HCT116 (cell line): Measurements from ENCODE around the gene HIVEP3. TPM values are rescaled to one million over a fixed set of nuclear protein-coding genes. Genes with fewer than 3 reads are reported as not detected.

Experiments
- ATAC-seq: fragments of 200-7000 bp; cut with Tn5 transposase; 2 replicates; pipeline ENCODE4 v1.9.1; 2020; ENCODE audit warnings: mild to moderate bottlenecking, moderate library complexity
- BruUV-seq: library from RNA; stranded (reverse); fragments of 400-500 nt; replicated peaks from 2 replicates; lab custom pipeline; 2021; lab: Mats Ljungman, UMichigan
- CTCF ChIA-PET: fragments of 300-600 bp; sonication (Branson Sonifier 250); formaldehyde crosslinking; loops from one replicate; lab custom pipeline; 2021; ENCODE audit warnings: antibody characterized with exemption; lab: Charles Lee
- POLR2A ChIA-PET: fragments of 300-600, 350-600 bp; sonication (Branson Sonifier 250); formaldehyde crosslinking; loops from one replicate; lab custom pipeline; 2021; ENCODE audit warnings: antibody characterized with exemption; lab: Charles Lee
- RAD21 ChIA-PET, 2 experiments: fragments of 300-600 bp; sonication (Branson Sonifier 250); formaldehyde crosslinking; loops; one replicate each; lab custom pipeline; 2023; ENCODE audit warnings: low total read pairs in 2 of 2; ENCODE audit not compliant: uncharacterized antibody in 2 of 2, unreplicated experiment in 2 of 2, low non-redundant PET in 1 of 2; lab: Charles Lee
- DNase-seq: peaks from one replicate; pipeline ENCODE4 v3.0.0-alpha.2; 2010; ENCODE audit warnings: low read depth, low spot score
- H2AFZ ChIP-seq: fragments of 200-600 bp; shearing (Covaris generic), sonication (generic); 2 replicates; pipeline ENCODE4 v1.6.1; 2017; ENCODE audit warnings: low read depth, mixed run types, mixed read lengths, antibody characterized with exemption, low read length; ENCODE audit not compliant: poor library complexity, severe bottlenecking
- H3K27ac ChIP-seq: 2 replicates; pipeline ENCODE4 v1.5.1; 2012; ENCODE audit warnings: low read depth, low read length
- H3K27me3 ChIP-seq: fragments of 200-600 bp; sonication (generic); 2 replicates; pipeline ENCODE4 v1.6.1; 2016; ENCODE audit warnings: mixed run types, low read length, mixed read lengths; ENCODE audit not compliant: insufficient read depth
- H3K36me3 ChIP-seq, 2 experiments: fragments of 200-500 bp in 1 of 2; fragments of 200-600 bp in 1 of 2; sonication (Bioruptor generic) in 1 of 2; sonication (generic) in 1 of 2; 2 replicates each; pipeline versions ENCODE4 v1.5.1 to v1.6.1; 2014 to 2016; ENCODE audit warnings: low read length in 2 of 2, inconsistent platforms in 1 of 2, mixed read lengths in 1 of 2, mixed run types in 1 of 2; ENCODE audit not compliant: insufficient read depth in 2 of 2, control insufficient read depth in 1 of 2
- H3K4me1 ChIP-seq, 2 experiments: fragments of 200-600 bp in 1 of 2; sonication (generic) in 1 of 2; 2 replicates each; pipeline versions ENCODE4 v1.5.1 to v1.6.1; 2012 to 2017; ENCODE audit warnings: low read length in 2 of 2, inconsistent platforms in 1 of 2, mild to moderate bottlenecking in 1 of 2, mixed read lengths in 1 of 2, mixed run types in 1 of 2, moderate library complexity in 1 of 2; ENCODE audit not compliant: insufficient read depth in 2 of 2, control insufficient read depth in 1 of 2
- H3K4me2 ChIP-seq: fragments of 200-600 bp; sonication (generic); 2 replicates; pipeline ENCODE4 v1.6.1; 2017; ENCODE audit warnings: mixed run types, low read length, mixed read lengths
- H3K4me3 ChIP-seq, 2 experiments: fragments of 200-600 bp in 1 of 2; sonication (generic) in 1 of 2; replicated peaks in 1 of 2; 2 replicates each; pipeline ENCODE4 v1.5.1; 2011 to 2016; ENCODE audit warnings: low read length in 2 of 2, control low read depth in 1 of 2, low read depth in 1 of 2, mild to moderate bottlenecking in 1 of 2, mixed read lengths in 1 of 2, mixed run types in 1 of 2
- H3K79me2 ChIP-seq: fragments of 200-600 bp; sonication (generic); 2 replicates; pipeline ENCODE4 v1.6.1; 2017; ENCODE audit warnings: mild to moderate bottlenecking, mixed run types, low read length, moderate library complexity, mixed read lengths; ENCODE audit not compliant: insufficient read depth
- H3K9ac ChIP-seq: fragments of 200-600 bp; sonication (generic); 2 replicates; pipeline ENCODE4 v1.6.1; 2016; ENCODE audit warnings: low read length, mixed read lengths
- H3K9me2 ChIP-seq: fragments of 200-600 bp; sonication (generic), shearing (Covaris generic); 2 replicates; pipeline ENCODE4 v1.6.1; 2017; ENCODE audit warnings: mixed run types, mild to moderate bottlenecking, moderate library complexity; ENCODE audit not compliant: insufficient read depth
- H3K9me3 ChIP-seq, 2 experiments: fragments of 200-500 bp in 1 of 2; fragments of 200-600 bp in 1 of 2; sonication (Bioruptor generic) in 1 of 2; sonication (generic) in 1 of 2; 2 replicates each; pipeline ENCODE4 v1.6.1; 2014 to 2017; ENCODE audit warnings: low read length in 2 of 2, mixed read lengths in 2 of 2, inconsistent platforms in 1 of 2, low read depth in 1 of 2, mild to moderate bottlenecking in 1 of 2, mixed run types in 1 of 2, moderate library complexity in 1 of 2; ENCODE audit not compliant: control insufficient read depth in 1 of 2, insufficient read depth in 1 of 2
- H4K20me1 ChIP-seq: fragments of 200-600 bp; sonication (generic), shearing (Covaris generic); 2 replicates; pipeline ENCODE4 v1.6.1; 2017; ENCODE audit warnings: mixed run types, mild to moderate bottlenecking, moderate library complexity; ENCODE audit not compliant: insufficient read depth
- CBX3 ChIP-seq: IDR thresholded peaks from 2 replicates; pipeline ENCODE4 v1.6.1; 2012; ENCODE audit warnings: low read depth
- CEBPB ChIP-seq: IDR thresholded peaks from 2 replicates; pipeline ENCODE4 v1.6.1; 2012; ENCODE audit warnings: low read depth
- EGR1 ChIP-seq: IDR thresholded peaks from 2 replicates; pipeline ENCODE4 v1.6.1; 2012; ENCODE audit warnings: low read depth
- EZH2 ChIP-seq: fragments of 200-600 bp; sonication (generic); IDR thresholded peaks from 2 replicates; pipeline ENCODE4 v1.6.1; 2017; ENCODE audit warnings: antibody characterized with exemption, mixed run types
- EZH2phosphoT487 ChIP-seq: fragments of 200-600 bp; IDR thresholded peaks from 2 replicates; pipeline ENCODE4 v1.6.1; 2018; ENCODE audit warnings: antibody characterized with exemption, borderline replicate concordance
- POLR2A ChIP-seq: IDR thresholded peaks from 2 replicates; pipeline ENCODE4 v1.7.0; 2011; ENCODE audit warnings: borderline replicate concordance; ENCODE audit not compliant: insufficient read depth, insufficient read length; ENCODE audit errors: extremely low read depth
- RAD21 ChIP-seq: IDR thresholded peaks from 2 replicates; pipeline ENCODE4 v1.6.1; 2012; ENCODE audit warnings: low read depth, mild to moderate bottlenecking
- SIN3A ChIP-seq: IDR thresholded peaks from 2 replicates; pipeline ENCODE4 v1.6.1; 2012; ENCODE audit warnings: low read depth
- ZBTB33 ChIP-seq: IDR thresholded peaks from 2 replicates; pipeline ENCODE4 v1.6.1; 2011; ENCODE audit warnings: mild to moderate bottlenecking, low read length, moderate library complexity; ENCODE audit not compliant: insufficient replicate concordance; ENCODE audit errors: extremely low read depth
- ZFX ChIP-seq: fragments of 450-650 bp; IDR thresholded peaks from 2 replicates; pipeline ENCODE4 v1.6.1; 2017
- intact Hi-C: fragments of 100-400 bp; cut with micrococcal nuclease; formaldehyde crosslinking; loops from 2 replicates; pipeline ENCODE4 v1.10.0; 2022
- total RNA-seq: library from RNA; stranded (reverse); gene quantifications from one replicate; pipeline ENCODE4 v1.2.1, GENCODE V29; 2021; ENCODE audit not compliant: unreplicated experiment
- TF ChIP-seq, protein P1 (sequence below): IDR thresholded peaks from 2 replicates; pipeline ENCODE4 v1.6.1; 2012

The HIVEP3 gene
- total RNA-seq, 1 experiment from 2014 or later: 7.1 TPM

DNA sequence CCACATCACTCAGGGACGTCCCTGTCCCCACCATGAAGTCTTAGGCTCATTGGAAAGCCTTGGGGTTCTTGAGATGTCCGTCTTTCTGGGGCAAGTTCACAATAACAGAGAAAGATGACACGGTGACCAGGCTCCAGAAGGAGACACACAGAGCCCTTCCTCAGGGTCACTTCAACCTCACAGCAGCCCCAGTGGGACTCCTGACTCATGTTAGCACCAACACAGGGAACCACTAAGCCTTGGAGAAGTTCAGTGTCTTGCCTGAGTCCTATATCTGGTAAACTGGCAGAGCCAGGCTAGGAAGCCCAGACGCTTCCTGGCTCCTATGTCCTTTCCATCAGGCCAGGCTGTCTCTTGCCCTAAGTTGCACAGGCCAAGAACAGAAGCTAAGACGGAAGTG is 199.1 kb downstream of the HIVEP3 start (continued):
- TF ChIP-seq CEBPB (no peak), EZH2 (no peak), EGR1 (no peak), CBX3 (no peak), POLR2A (no peak), ZFX (no peak), RAD21 (no peak)
- TF ChIP-seq, protein P1, sequence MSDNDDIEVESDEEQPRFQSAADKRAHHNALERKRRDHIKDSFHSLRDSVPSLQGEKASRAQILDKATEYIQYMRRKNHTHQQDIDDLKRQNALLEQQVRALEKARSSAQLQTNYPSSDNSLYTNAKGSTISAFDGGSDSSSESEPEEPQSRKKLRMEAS: no peak
- TF ChIP-seq, all 23 proteins: peak for 0

DNA sequence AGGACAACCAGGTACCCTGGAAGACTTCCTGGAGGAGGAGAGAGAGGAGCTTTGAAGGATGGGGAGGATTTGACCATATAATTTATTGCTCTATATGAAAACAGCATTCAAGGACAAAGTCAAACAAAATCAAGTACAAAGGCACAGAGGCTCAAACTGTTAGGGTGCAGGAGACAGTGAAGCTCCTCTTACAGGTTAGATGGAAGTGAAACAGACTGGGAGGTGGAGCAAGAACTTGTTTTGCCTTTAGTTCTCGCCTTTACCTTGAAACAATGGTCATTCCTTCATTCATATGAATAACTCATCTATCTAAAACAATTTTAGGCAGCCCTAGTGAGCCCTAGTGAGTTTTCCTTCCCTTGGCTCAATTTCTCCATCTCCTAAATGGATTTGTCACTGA is 199.6 kb downstream of the HIVEP3 start:
- CTCF ChIA-PET: no interaction called here
- Histone ChIP-seq H3K27me3 (peaks cover 9% of the 10 kb centered on the region; the same call in 1 of the 2 replicates), H2AFZ (no peak overlapping the region), H3K9me2 (no peaks in the 10 kb centered on the region), H3K79me2 (no peaks in the 10 kb centered on the region), H3K4me2 (no peak overlapping the region), H3K9ac (no peak overlapping the region), H3K4me3 (no peak overlapping the region), H3K36me3 (no peaks in the 10 kb centered on the region), H3K9me3 (no peaks in the 10 kb centered on the region), H3K4me1 (peaks cover 0 to 9% of the 10 kb centered on the region in 2 experiments; a peak in 2 of 4 replicates), H4K20me1 (no peaks in the 10 kb centered on the region), H3K27ac (no peak overlapping the region)
- no TSS peak for BruUV-seq
- ATAC-seq (no peak), DNase-seq (no peak)
- no peak for TF ChIP-seq POLR2A
- no peak for TF ChIP-seq ZBTB33
- no peak for TF ChIP-seq EZH2phosphoT487
- TF ChIP-seq CBX3: no peak
- no peak for TF ChIP-seq SIN3A
- no peak for TF ChIP-seq EZH2
- TF ChIP-seq CEBPB: no peak
- no peak for TF ChIP-seq RAD21
- intact Hi-C loops: no loop called here
- RAD21 ChIA-PET: no interaction called here
- POLR2A ChIA-PET: no interaction called here
